CD4-positive, alpha-beta memory T cell (primary cell): ENCODE results near the gene SRP72. TPM values are rescaled to one million over a fixed set of nuclear protein-coding genes. Genes with fewer than 3 reads are reported as not detected.
A peak's percentile ranks its signal among the peaks of the same experiment; 100 is the strongest.
"Not testable (repeated sequence)": the region's sequence is repeated elsewhere in the genome, so short reads cannot be mapped to it uniquely, and the experiment has no call there.

Experiments
- CTCF ChIA-PET: fragments of 350-600 bp; sonication (Branson Sonifier 250); formaldehyde crosslinking; loops from one replicate; lab custom pipeline; 2021; ENCODE audit warnings: inconsistent platforms; ENCODE audit not compliant: partially characterized antibody; lab: Charles Lee
- POLR2A ChIA-PET: fragments of 350-600 bp; sonication (Branson Sonifier 250); formaldehyde crosslinking; loops from one replicate; lab custom pipeline; 2021; ENCODE audit not compliant: partially characterized antibody; lab: Charles Lee
- DNase-seq, 5 donors: peaks; one replicate each; pipeline versions ENCODE4 v3.0.0 to v3.0.0-alpha.2; 2020 to 2022; ENCODE audit warnings: mixed read lengths in 1 of 5
- H3K27ac ChIP-seq: one replicate; pipeline ENCODE4 v1.7.0; 2013; ENCODE audit warnings: low read depth, low read length
- H3K27me3 ChIP-seq: 2 replicates; pipeline ENCODE4 v1.7.0; 2013; ENCODE audit warnings: mild to moderate bottlenecking, low read length, moderate library complexity; ENCODE audit not compliant: insufficient read depth
- H3K36me3 ChIP-seq: 2 replicates; pipeline ENCODE4 v1.7.0; 2013; ENCODE audit warnings: mild to moderate bottlenecking, low read length, moderate library complexity; ENCODE audit not compliant: insufficient read depth
- H3K4me1 ChIP-seq: 2 replicates; pipeline ENCODE4 v1.7.0; 2013; ENCODE audit warnings: mild to moderate bottlenecking, low read length, moderate library complexity; ENCODE audit not compliant: insufficient read depth
- H3K4me3 ChIP-seq, 2 donors: one replicate each; pipeline ENCODE4 v1.7.0; 2013; ENCODE audit warnings: low read length in 2 of 2, mild to moderate bottlenecking in 1 of 2
- H3K9me3 ChIP-seq, 2 donors: one replicate each; pipeline ENCODE4 v1.7.0; 2013; ENCODE audit warnings: low read length in 2 of 2, control low read depth in 1 of 2; ENCODE audit not compliant: control insufficient read depth in 1 of 2
- H3K27ac Mint-ChIP-seq, 7 donors: one replicate each; pipeline ENCODE4 v1.8.0; 2020 to 2021; ENCODE audit warnings: mixed read lengths in 7 of 7, mild to moderate bottlenecking in 6 of 7, inconsistent platforms in 3 of 7, moderate library complexity in 3 of 7
- H3K27me3 Mint-ChIP-seq, 2 donors: one replicate each; pipeline ENCODE4 v1.8.0; 2020 to 2021; ENCODE audit warnings: mixed read lengths in 2 of 2
- H3K36me3 Mint-ChIP-seq, 2 donors: one replicate each; pipeline ENCODE4 v1.8.0; 2020 to 2021; ENCODE audit warnings: mixed read lengths in 2 of 2, inconsistent platforms in 1 of 2, mild to moderate bottlenecking in 1 of 2
- H3K4me1 Mint-ChIP-seq, 4 donors: one replicate each; pipeline ENCODE4 v1.8.0; 2020 to 2021; ENCODE audit warnings: mixed read lengths in 4 of 4, mild to moderate bottlenecking in 1 of 4
- H3K4me3 Mint-ChIP-seq, 8 donors: one replicate each; pipeline ENCODE4 v1.8.0; 2020 to 2021; ENCODE audit warnings: mixed read lengths in 8 of 8, mild to moderate bottlenecking in 7 of 8, moderate library complexity in 6 of 8, inconsistent platforms in 3 of 8
- H3K9me3 Mint-ChIP-seq, 8 donors: one replicate each; pipeline ENCODE4 v1.8.0; 2020 to 2021; ENCODE audit warnings: mixed read lengths in 8 of 8, mild to moderate bottlenecking in 5 of 8, inconsistent platforms in 3 of 8, moderate library complexity in 1 of 8
- intact Hi-C: fragments of 100-400 bp; cut with micrococcal nuclease; formaldehyde crosslinking; loops from one replicate; pipeline ENCODE4 v1.15.1; 2023
- polyA plus RNA-seq, 2 donors: library from polyadenylated mRNA; unstranded; fragments of 300-500 nt; fragmentation: Illumina TruSeq; gene quantifications; one replicate each; pipeline ENCODE4 v1.2.3, GENCODE V29; 2021
- total RNA-seq, 2 experiments: library from RNA; stranded (reverse); gene quantifications; one replicate each; pipeline ENCODE4 v1.2.3, GENCODE V29; 2021

SRP72 gene
- total and polyA plus RNA-seq, 4 experiments from 2014 or later = 104 to 165 (median 127) TPM

DNA sequence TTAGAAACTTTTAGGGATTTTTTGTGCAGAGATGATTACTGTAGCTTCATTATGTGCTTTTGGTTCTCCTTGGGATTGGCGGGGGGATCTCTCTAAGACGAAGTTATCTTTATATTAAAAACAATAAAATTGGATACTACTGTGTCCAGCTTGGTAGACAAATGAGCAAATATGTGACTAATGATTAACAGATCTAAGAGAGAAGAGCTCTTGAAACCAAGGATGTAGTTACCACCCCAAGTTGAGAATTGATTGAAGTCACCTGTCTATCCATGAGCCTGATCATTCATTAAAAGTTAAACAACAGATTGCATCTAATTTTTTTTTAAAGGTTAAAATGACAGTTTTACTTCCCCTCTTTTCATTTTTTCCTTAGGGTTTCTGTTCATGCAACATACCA lies 22.7 kb upstream of the SRP72 start:
- peaks cover 16% of the 10 kb centered on the region for H3K36me3 ChIP-seq
- no peak for DNase-seq
- Mint-ChIP-seq H3K4me3 (no peak overlapping the region), H3K9me3 (no peaks in the 10 kb centered on the region), H3K27ac (no peak overlapping the region), H3K4me1 (peaks cover 11 to 28% (median 12%) of the 10 kb centered on the region in 4 donors), H3K27me3 (no peaks in the 10 kb centered on the region), H3K36me3 (peaks cover 31 to 35% of the 10 kb centered on the region in 2 donors)
- intact Hi-C loops = no loop called here
- H3K4me3 ChIP-seq = no peak overlapping the region
- H3K27me3 ChIP-seq = no peaks in the 10 kb centered on the region
- no peaks in the 10 kb centered on the region for H3K4me1 ChIP-seq
- POLR2A ChIA-PET = interaction anchor here (2.2 kb wide), 1 partner anchor 9 kb away, joined by 17 read pairs; the partner anchor contains the start of genes PAICS and PPAT
- no peak overlapping the region for H3K27ac ChIP-seq
- CTCF ChIA-PET = interaction anchor here (0.9 to 2.7 kb wide), 2 partner anchors 9 to 15 kb away, joined by 3 to 13 read pairs; partner anchors contain the start of genes PAICS and PPAT
- H3K9me3 ChIP-seq = no peaks in the 10 kb centered on the region

- Mint-ChIP-seq H3K36me3 (peaks cover 39 to 41% of the 10 kb centered on the region in 2 donors), H3K4me1 (peaks cover 8 to 20% (median 9%) of the 10 kb centered on the region in 4 donors), H3K4me3 (no peak overlapping the region), H3K9me3 (no peaks in the 10 kb centered on the region), H3K27ac (no peak overlapping the region), H3K27me3 (no peaks in the 10 kb centered on the region)
- H3K27me3 ChIP-seq = no peaks in the 10 kb centered on the region
- H3K27ac ChIP-seq = no peak overlapping the region
- H3K4me3 ChIP-seq = no peak overlapping the region
- no peak for DNase-seq
- ChIA-PET CTCF (interaction anchor here (0.9 to 2.7 kb wide), 3 partner anchors 10 to 20 kb away, joined by 3 to 13 read pairs (median 3); partner anchors contain the start of genes PAICS and PPAT), POLR2A (interaction anchor here (0.6 to 1.1 kb wide), 2 partner anchors 9 to 10 kb away, joined by 3 to 4 read pairs; partner anchors contain the start of genes PAICS and PPAT)
- H3K36me3 ChIP-seq = peaks cover 16% of the 10 kb centered on the region
- H3K4me1 ChIP-seq = no peaks in the 10 kb centered on the region
- intact Hi-C loops = no loop called here
- H3K9me3 ChIP-seq = no peaks in the 10 kb centered on the region
Measured at GRCh38 chr4:56445699-56446098, 21.7 kb upstream of the SRP72 start.

- no peak overlapping the region for H3K4me3 ChIP-seq
- Mint-ChIP-seq H3K27me3 (no peaks in the 10 kb centered on the region), H3K9me3 (no peaks in the 10 kb centered on the region), H3K4me1 (peaks cover 0 to 8% (median 5%) of the 10 kb centered on the region in 4 donors), H3K36me3 (peaks cover 46 to 53% of the 10 kb centered on the region in 2 donors), H3K4me3 (no peak overlapping the region), H3K27ac (no peak overlapping the region)
- intact Hi-C loops = no loop called here
- POLR2A ChIA-PET = no interaction called here
- CTCF ChIA-PET = interaction anchor here (1.0 kb wide), 1 partner anchor 9 kb away, joined by 3 read pairs; no protein-coding TSS in a partner anchor
- DNase-seq = no peak
- no peaks in the 10 kb centered on the region for H3K9me3 ChIP-seq
- peaks cover 24% of the 10 kb centered on the region for H3K36me3 ChIP-seq
- no peaks in the 10 kb centered on the region for H3K4me1 ChIP-seq
- H3K27me3 ChIP-seq = no peaks in the 10 kb centered on the region
- no peak overlapping the region for H3K27ac ChIP-seq
Measured at GRCh38 chr4:56448301-56448700, 19.1 kb upstream of the SRP72 start.

DNA sequence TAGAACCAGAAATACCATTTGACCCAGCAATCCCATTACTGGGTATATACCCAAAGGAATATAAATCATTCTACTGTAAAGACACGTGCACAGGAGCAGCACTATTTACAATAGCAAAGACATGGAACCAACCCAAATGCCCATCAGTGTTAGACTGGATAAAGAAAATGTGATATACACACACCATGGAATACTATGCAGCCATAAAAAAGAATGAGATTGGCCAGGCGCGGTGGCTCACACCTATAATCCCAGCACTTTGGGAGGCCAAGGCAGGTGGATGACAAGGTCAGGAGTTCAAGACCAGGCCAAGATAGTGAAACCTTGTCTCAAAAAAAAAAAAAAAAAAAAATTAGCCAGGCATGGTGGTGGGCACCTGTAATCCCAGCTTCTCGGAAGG lies 17.9 kb upstream of the SRP72 start:
- H3K4me3 ChIP-seq, H3K4me1 ChIP-seq, DNase-seq, H3K27me3 Mint-ChIP-seq, intact Hi-C loops, H3K9me3 ChIP-seq, H3K4me3 Mint-ChIP-seq, H3K4me1 Mint-ChIP-seq, H3K27me3 ChIP-seq, H3K27ac ChIP-seq, H3K9me3 Mint-ChIP-seq, CTCF ChIA-PET: not testable (repeated sequence)
- H3K36me3 Mint-ChIP-seq = peaks cover 46 to 52% of the 10 kb centered on the region in 2 donors
- H3K36me3 ChIP-seq = peaks cover 18% of the 10 kb centered on the region
- POLR2A ChIA-PET = interaction anchor here (0.7 to 0.8 kb wide), 2 partner anchors 9 to 62 kb away, joined by 3 read pairs; partner anchors contain the start of gene AASDH
- peak overlapping the region in 1 of 7 donors; percentile 61 for H3K27ac Mint-ChIP-seq

- no peaks in the 10 kb centered on the region for H3K27me3 ChIP-seq
- ChIA-PET POLR2A (interaction anchor here (0.7 to 3.4 kb wide), 2 partner anchors 8 to 14 kb away, joined by 3 to 12 read pairs; partner anchors contain the start of genes PAICS and PPAT), CTCF (no interaction called here)
- Mint-ChIP-seq H3K9me3 (no peaks in the 10 kb centered on the region), H3K36me3 (peaks cover 46 to 54% of the 10 kb centered on the region in 2 donors), H3K4me1 (peaks cover 0 to 8% (median 5%) of the 10 kb centered on the region in 4 donors), H3K27ac (no peak overlapping the region), H3K27me3 (no peaks in the 10 kb centered on the region), H3K4me3 (no peak overlapping the region)
- H3K27ac ChIP-seq = no peak overlapping the region
- peaks cover 18% of the 10 kb centered on the region for H3K36me3 ChIP-seq
- H3K4me1 ChIP-seq = no peaks in the 10 kb centered on the region
- DNase-seq = no peak
- no peaks in the 10 kb centered on the region for H3K9me3 ChIP-seq
- H3K4me3 ChIP-seq = no peak overlapping the region
- intact Hi-C loops = no loop called here
Measured at GRCh38 chr4:56450342-56450741, 17.1 kb upstream of the SRP72 start.

DNA sequence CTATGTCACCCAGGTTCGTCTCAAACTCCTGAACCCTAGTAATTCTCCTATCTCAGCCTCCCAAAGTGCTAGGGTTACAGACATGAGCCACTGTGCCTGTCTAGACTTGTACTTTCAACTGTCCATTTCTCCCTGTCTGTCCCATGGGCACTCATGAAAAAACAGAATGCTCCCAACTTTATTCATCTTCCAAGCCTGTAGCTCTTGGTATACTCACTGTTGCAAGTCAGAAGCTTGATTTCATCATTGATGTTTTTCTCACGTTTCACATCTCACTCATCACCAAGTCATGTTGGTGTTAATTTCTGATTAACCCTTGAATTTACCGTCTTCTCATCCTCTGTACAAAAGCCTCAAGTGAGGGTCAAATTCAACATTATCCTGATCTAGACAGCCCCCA lies 7.3 kb upstream of the SRP72 start:
- peaks cover 9% of the 10 kb centered on the region for H3K36me3 ChIP-seq
- peak overlapping the region in 1 of 7 donors; percentile 69 for H3K27ac Mint-ChIP-seq
- no peak overlapping the region for H3K4me3 ChIP-seq
- H3K9me3 Mint-ChIP-seq = no peaks in the 10 kb centered on the region
- no peaks in the 10 kb centered on the region for H3K27me3 Mint-ChIP-seq
- peaks cover 36 to 37% of the 10 kb centered on the region in 2 donors for H3K36me3 Mint-ChIP-seq
- no peaks in the 10 kb centered on the region for H3K27me3 ChIP-seq
- H3K27ac ChIP-seq = no peak overlapping the region
- ChIA-PET CTCF (interaction anchor here (1.3 to 3.3 kb wide), 5 partner anchors 9 to 36 kb away, joined by 3 to 8 read pairs (median 3); partner anchors contain the start of gene PAICS), POLR2A (interaction anchor here (2.8 kb wide), 1 partner anchor 24 kb away, joined by 16 read pairs; the partner anchor contains the start of genes PAICS and PPAT)
- peaks cover 10% of the 10 kb centered on the region for H3K4me1 ChIP-seq
- H3K4me3 Mint-ChIP-seq = no peak overlapping the region
- DNase-seq = no peak
- no peaks in the 10 kb centered on the region for H3K9me3 ChIP-seq
- intact Hi-C loops = no loop called here
- H3K4me1 Mint-ChIP-seq = peaks cover 10 to 19% (median 15%) of the 10 kb centered on the region in 4 donors

DNA sequence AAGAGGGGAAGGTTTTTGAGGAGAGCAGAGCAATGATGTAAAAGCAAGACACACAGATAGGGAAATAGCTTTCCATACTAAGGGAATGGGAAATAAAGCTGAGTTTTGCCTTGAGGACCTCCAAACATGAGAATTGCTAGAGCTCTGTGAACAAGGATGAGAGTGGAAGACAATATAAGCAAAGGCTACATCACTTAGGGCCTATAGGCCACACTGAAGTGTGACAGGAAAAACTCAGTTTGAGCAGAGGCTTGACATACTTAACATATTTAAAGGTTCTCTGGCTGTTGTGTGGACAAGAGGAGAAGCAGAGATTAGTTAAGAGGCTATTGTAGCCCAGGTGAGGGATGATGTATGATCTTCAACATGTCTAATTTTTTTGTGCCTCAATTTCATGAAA lies 5.3 kb upstream of the SRP72 start:
- no peak overlapping the region for H3K27ac ChIP-seq
- Mint-ChIP-seq H3K9me3 (no peaks in the 10 kb centered on the region), H3K4me3 (no peak overlapping the region), H3K27ac (peak overlapping the region in 3 of 7 donors; percentile 20 to 53 (median 47)), H3K27me3 (no peaks in the 10 kb centered on the region), H3K36me3 (peaks cover 23 to 36% of the 10 kb centered on the region in 2 donors), H3K4me1 (peaks cover 22 to 40% (median 32%) of the 10 kb centered on the region in 4 donors)
- peaks cover 9% of the 10 kb centered on the region for H3K36me3 ChIP-seq
- H3K4me1 ChIP-seq = peaks cover 29% of the 10 kb centered on the region
- no peaks in the 10 kb centered on the region for H3K9me3 ChIP-seq
- no peak for DNase-seq
- no peak overlapping the region for H3K4me3 ChIP-seq
- CTCF ChIA-PET = no interaction called here
- POLR2A ChIA-PET = interaction anchor here (2.8 kb wide), 1 partner anchor 26 kb away, joined by 16 read pairs; the partner anchor contains the start of genes PAICS and PPAT
- no peaks in the 10 kb centered on the region for H3K27me3 ChIP-seq
- intact Hi-C loops = no loop called here
